ENCODE results near the gene VAMP4.

DNA sequence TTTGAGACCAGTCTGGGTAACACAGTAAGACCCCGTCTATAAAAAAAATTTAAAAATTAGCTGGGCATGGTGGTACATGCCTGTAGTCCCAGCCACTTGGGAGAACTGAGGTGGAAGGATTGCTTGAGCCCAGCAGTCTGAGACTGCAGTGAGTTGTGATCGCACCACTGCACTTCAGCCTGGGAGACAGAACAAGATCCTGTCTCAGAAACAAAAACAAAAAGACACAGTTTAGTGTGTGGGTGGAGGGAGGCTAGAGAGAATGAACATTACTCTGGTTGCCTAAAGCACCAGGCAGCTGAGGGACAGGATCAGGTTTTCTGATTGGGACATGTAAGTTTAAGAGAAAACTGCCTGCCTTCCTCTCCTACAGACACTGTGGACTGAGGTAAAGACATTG is 42.3 kb downstream of the VAMP4 start:
- TF ChIP-seq, protein P1, sequence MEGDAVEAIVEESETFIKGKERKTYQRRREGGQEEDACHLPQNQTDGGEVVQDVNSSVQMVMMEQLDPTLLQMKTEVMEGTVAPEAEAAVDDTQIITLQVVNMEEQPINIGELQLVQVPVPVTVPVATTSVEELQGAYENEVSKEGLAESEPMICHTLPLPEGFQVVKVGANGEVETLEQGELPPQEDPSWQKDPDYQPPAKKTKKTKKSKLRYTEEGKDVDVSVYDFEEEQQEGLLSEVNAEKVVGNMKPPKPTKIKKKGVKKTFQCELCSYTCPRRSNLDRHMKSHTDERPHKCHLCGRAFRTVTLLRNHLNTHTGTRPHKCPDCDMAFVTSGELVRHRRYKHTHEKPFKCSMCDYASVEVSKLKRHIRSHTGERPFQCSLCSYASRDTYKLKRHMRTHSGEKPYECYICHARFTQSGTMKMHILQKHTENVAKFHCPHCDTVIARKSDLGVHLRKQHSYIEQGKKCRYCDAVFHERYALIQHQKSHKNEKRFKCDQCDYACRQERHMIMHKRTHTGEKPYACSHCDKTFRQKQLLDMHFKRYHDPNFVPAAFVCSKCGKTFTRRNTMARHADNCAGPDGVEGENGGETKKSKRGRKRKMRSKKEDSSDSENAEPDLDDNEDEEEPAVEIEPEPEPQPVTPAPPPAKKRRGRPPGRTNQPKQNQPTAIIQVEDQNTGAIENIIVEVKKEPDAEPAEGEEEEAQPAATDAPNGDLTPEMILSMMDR (IDR thresholded peaks at IDR 0.05): no peak
- TF ChIP-seq POLR2A (IDR thresholded peaks at IDR 0.05): no peak

All from heart left ventricle (tissue), 13 donors.